Ascending aorta (tissue), 2 donors: ENCODE measurements around the gene TIMP2. TPM values are rescaled to one million over a fixed set of nuclear protein-coding genes. Genes with fewer than 3 reads are reported as not detected.

Experiments used
- DNase-seq, 2 donors: peaks; one replicate each; pipeline ENCODE4 v3.0.0-alpha.2; 2019; ENCODE audit warnings: low spot score in 2 of 2
- H3K27ac ChIP-seq, 2 donors: fragments of 200-600 bp; sonication (generic); one replicate each; pipeline ENCODE4 v1.5.1; 2016 to 2017; ENCODE audit warnings: mild to moderate bottlenecking in 1 of 2
- H3K27me3 ChIP-seq: fragments of 200-600 bp; sonication (generic); one replicate; pipeline ENCODE4 v1.5.1; 2017
- H3K36me3 ChIP-seq, 2 donors: fragments of 200-600 bp; sonication (generic); one replicate each; pipeline ENCODE4 v1.5.1; 2016
- H3K4me1 ChIP-seq, 2 donors: fragments of 200-600 bp; sonication (generic); one replicate each; pipeline ENCODE4 v1.5.1; 2016 to 2017; ENCODE audit warnings: mild to moderate bottlenecking in 1 of 2
- H3K4me3 ChIP-seq, 2 donors: fragments of 200-600 bp; sonication (generic); one replicate each; pipeline ENCODE4 v1.5.1; 2016 to 2017; ENCODE audit warnings: mild to moderate bottlenecking in 1 of 2
- H3K9me3 ChIP-seq, 2 donors: fragments of 200-600 bp; sonication (generic); one replicate each; pipeline ENCODE4 v1.5.1; 2016
- intact Hi-C: fragments of 100-400 bp; cut with DNase I; formaldehyde crosslinking; loops from one replicate; pipeline ENCODE4 v1.15.1; 2023
- total RNA-seq: library from RNA; depleted of rRNA; stranded (reverse); fragments of >200 nt; gene quantifications from one replicate; pipeline ENCODE4 v1.1.0, GENCODE V29; 2016
- TF ChIP-seq, protein P1 (sequence below), 3 experiments: fragments of 200-600 bp in 2 of 3; fragments of 450-650 bp in 1 of 3; sonication (generic) in 2 of 3; IDR thresholded peaks; one replicate each; pipeline ENCODE4 v1.5.1; 2016 to 2019; ENCODE audit warnings: antibody characterized with exemption in 3 of 3, mild to moderate bottlenecking in 1 of 3, moderate library complexity in 1 of 3

The TIMP2 gene
- total RNA-seq, 1 donor from 2014 or later = 278 TPM

DNA sequence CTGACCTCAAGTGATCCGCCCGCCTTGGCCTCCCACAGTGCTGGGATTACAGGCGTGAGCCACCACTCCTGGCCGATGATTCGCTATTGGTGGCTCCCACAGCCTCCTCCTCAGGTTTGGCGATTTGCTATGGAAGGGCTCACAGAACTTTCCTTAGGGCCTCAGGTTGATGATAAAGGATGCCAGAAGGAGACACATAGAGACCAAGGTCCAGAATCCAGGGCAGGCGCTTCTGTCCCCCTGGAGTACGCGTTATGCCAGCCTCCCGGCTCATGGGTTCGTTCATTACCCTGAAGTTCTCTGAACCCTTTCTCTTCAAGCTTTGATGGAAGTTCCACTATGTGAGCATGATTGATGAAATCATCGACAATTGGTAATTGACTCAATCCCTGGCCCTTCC, 34.6 kb upstream of the TIMP2 start:
- TF ChIP-seq, protein P1, sequence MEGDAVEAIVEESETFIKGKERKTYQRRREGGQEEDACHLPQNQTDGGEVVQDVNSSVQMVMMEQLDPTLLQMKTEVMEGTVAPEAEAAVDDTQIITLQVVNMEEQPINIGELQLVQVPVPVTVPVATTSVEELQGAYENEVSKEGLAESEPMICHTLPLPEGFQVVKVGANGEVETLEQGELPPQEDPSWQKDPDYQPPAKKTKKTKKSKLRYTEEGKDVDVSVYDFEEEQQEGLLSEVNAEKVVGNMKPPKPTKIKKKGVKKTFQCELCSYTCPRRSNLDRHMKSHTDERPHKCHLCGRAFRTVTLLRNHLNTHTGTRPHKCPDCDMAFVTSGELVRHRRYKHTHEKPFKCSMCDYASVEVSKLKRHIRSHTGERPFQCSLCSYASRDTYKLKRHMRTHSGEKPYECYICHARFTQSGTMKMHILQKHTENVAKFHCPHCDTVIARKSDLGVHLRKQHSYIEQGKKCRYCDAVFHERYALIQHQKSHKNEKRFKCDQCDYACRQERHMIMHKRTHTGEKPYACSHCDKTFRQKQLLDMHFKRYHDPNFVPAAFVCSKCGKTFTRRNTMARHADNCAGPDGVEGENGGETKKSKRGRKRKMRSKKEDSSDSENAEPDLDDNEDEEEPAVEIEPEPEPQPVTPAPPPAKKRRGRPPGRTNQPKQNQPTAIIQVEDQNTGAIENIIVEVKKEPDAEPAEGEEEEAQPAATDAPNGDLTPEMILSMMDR (IDR thresholded peaks at IDR 0.05) = no peak
- no peaks in the 10 kb centered on the region for H3K27me3 ChIP-seq
- no peak overlapping the region for H3K27ac ChIP-seq
- no peaks in the 10 kb centered on the region for H3K9me3 ChIP-seq
- H3K4me1 ChIP-seq = no peaks in the 10 kb centered on the region
- no peak for DNase-seq
- H3K36me3 ChIP-seq = no peaks in the 10 kb centered on the region
- intact Hi-C loops = no loop called here
- H3K4me3 ChIP-seq = no peak overlapping the region

DNA sequence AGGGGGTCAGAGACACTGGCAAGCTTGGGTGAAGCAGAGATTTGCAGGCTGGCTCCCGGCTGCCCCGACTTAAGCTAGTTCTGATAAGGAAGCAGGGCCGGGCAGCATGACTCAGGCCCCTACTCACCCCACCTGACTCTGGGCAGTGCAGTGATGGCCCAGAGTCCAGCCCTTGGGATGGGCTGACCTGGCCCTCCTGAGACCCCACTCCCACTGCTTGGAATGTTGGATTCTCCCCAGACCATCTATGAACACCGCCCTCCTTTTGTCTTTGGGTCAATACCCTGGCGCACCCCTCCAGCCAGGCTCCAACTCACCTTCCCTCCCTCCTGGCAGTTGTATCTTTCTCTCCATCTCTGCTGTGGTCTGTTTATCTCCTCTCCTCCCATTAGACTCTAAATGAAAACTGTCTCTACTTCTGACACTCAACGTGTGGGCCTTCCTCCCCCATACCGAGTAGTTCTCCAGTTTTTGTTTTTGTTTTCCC, 33.5 kb upstream of the TIMP2 start:
- Histone ChIP-seq H3K4me1 (no peaks in the 10 kb centered on the region), H3K27me3 (no peaks in the 10 kb centered on the region), H3K9me3 (no peaks in the 10 kb centered on the region), H3K4me3 (no peak overlapping the region), H3K27ac (no peak overlapping the region), H3K36me3 (no peaks in the 10 kb centered on the region)
- TF ChIP-seq, protein P1 (IDR thresholded peaks at IDR 0.05) = no peak
- no peak for DNase-seq
- intact Hi-C loops = no loop called here

DNA sequence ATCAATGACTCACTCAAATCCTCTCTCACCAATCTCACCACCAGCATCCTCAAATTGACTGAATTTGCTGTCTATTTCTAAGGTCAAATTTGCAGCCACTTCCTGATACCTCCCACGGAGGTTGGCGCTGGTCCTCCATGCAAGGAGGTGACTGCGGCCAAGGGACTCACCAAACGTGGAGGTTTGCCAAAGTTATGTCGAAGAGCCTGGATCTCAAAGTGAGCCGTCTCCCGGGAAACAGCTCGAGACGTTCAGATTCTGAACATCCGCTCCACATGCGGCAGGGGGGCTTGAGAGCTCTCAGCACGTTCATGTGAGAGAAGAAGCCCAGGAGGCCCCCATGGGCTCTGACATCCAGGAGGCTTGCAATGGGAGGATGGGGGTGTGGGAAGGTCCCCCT, 31.9 kb upstream of the TIMP2 start:
- Histone ChIP-seq H3K9me3 (no peaks in the 10 kb centered on the region), H3K36me3 (no peaks in the 10 kb centered on the region), H3K27me3 (no peaks in the 10 kb centered on the region), H3K4me1 (no peaks in the 10 kb centered on the region), H3K27ac (no peak overlapping the region), H3K4me3 (no peak overlapping the region)
- TF ChIP-seq, protein P1 (IDR thresholded peaks at IDR 0.05) = no peak
- DNase-seq = no peak
- intact Hi-C loops = no loop called here

DNA sequence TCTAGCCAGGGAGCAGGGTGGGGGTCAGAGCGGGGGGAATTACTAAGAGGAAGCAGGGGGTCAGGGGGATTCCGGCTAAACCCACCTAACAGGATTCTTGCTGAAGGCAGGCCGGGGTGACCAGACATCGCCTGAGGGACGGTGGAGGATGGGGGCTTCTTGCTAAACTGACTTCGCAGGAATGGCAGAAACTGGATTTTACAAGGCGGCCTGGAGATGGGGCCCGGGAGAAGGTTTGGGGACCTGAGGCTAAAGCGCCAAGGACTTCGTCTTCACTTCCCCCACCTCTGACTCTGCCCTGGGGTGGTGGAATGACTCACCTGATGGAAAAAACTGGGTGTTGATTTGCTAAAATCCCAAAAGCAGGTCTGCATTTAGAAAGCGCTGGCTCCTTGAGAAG, 31.1 kb upstream of the TIMP2 start:
- no peaks in the 10 kb centered on the region for H3K36me3 ChIP-seq
- H3K27me3 ChIP-seq = no peaks in the 10 kb centered on the region
- H3K4me1 ChIP-seq = no peaks in the 10 kb centered on the region
- no peak overlapping the region for H3K4me3 ChIP-seq
- TF ChIP-seq, protein P1 (IDR thresholded peaks at IDR 0.05) = no peak
- DNase-seq = no peak
- intact Hi-C loops = no loop called here
- no peak overlapping the region for H3K27ac ChIP-seq
- no peaks in the 10 kb centered on the region for H3K9me3 ChIP-seq

DNA sequence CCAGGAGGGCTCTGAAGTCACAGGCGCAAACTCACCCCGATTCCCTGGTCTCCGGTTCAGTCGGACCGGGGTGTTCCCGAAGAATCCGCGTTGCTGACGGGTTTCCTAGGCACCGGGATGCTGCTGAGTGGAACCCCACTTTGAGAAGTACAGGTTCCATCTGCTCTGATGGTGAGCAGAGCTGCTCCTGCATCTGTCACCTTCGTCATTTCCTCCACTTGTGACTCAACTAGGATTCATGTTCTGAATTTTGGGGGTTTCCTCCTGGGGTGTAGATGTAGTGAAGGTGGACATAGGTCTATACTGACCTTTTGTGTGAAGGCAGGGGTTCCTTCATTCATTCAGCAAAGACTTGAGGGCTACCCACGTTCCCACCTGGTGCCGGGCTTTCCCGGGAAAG, 29.5 kb upstream of the TIMP2 start:
- intact Hi-C loops = no loop called here
- TF ChIP-seq, protein P1 (IDR thresholded peaks at IDR 0.05) = no peak
- Histone ChIP-seq H3K36me3 (no peaks in the 10 kb centered on the region), H3K4me1 (no peaks in the 10 kb centered on the region), H3K27ac (no peak overlapping the region), H3K9me3 (peaks cover 7% of the 10 kb centered on the region in 2 donors), H3K4me3 (no peak overlapping the region), H3K27me3 (no peaks in the 10 kb centered on the region)
- no peak for DNase-seq
